CD4-positive, alpha-beta T cell treated with Interleukin-10 for 1 hour (primary cell): ENCODE measurements around the gene JUNB.
"Not testable (repeated sequence)": the region's sequence is repeated elsewhere in the genome, so short reads cannot be mapped to it uniquely, and the experiment has no call there.

ENCODE experiments used
- DNase-seq: peaks from one replicate; pipeline ENCODE4 v3.0.0-alpha.2; 2020

Gene JUNB

DNA sequence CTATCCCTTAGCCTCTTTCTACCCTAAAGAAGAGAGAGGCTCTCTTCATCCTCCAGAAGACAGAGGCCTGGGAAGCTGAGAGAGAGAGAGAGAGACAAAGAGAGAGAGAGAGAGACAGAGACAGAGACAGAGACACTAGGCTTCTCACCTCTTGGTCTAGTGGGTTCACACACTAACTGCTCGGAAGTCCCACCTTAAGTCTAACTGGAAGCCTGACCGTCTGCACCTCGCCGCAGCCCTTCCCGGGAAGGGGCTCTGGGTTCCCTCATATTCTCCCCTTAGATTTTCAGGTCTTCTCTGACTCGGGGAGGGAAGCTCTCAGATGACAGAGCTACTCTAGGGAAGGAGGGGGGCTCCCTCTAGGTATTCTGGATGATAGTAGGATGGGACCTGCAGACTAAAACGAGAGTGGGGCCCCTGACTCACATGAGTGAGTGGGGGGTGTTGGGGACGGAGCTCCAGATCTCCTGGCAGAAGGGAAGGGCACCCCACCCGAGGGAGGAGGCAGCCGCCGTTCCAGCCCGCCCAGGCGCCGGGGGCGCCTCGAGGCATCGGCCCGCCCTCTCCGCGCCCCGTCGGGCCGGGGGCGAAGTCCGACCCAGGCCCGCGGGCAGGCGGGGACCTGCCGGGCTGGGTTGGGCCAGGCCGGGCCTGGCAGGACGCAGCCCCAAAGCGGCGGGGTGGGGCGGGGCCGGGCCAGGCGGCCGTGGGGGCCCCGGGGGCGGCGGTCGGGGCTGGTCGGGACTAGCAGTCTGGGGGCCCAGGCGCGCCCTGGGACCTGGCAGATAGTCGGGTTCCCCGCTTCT, 2.0 kb upstream of the JUNB start:
- DNase-seq: peak; percentile 65

DNA sequence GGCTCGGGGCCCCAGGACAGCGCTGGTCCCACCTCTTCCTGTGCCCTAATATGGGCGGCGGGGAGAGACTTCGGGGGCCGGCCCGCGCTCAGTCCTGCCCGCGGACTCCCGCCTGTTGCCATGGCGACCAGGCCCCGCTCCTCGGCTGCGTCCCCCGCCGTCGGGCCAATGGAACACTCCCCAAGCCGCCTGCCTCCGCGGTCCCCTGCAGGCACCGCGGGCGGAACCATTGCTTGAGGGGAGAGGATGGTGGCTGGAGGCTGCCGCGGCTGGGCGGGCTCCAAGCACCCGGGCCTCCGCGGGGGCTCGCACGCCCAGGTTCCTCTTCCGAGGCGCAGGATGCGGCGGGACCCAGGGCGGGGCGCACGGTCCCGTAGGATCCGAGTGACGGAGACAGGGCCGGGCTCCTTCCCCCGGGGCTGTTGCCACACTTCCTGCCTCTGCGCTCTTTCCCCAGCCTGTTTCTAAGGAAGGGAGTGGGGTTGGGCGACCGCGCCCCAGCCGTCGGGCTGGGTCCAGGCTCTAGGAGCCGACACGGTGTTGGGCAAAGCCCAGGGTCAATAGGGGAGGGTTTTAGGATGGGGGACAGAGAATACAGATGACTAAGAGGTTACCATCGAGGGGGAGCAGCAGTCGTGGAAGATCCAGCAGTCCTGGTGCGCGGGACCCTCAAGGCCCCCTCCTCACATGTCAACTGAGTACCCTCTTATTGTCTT, 1.2 kb upstream of the JUNB start:
- DNase-seq: peak; percentile 98

DNA sequence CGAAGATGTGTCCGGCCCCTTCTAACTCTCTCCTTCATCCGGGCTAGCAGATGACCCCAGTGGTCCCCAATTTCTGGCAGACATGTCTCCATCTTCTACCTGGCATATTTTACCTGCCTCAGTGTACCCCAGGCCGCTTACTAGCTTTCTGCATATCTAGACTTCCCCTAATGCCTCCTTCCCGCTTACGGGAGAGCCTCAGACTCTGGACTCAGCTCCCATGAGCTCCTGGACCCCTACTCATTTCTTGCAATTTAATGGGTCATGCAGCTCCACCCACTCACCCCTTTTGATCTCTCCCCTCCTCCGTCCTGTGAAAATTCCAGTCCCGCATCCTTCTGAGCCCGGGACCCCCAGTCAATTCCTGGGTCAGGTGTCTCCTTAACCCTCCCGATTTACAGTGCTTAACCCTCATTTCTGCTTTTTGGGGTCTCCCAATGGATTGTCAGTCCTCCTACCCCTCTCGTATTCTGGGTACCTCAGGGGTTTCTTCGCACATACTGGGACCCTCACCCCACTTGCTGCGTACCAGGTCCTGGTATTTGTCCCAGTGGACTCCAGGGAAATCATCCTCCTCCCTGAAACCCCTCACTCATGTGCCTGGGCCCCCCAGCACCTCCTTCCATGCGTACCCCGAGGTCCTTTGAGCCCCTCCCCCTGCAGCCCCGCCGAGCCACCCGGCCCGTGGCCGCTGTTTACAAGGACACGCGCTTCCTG, 500 bp upstream of the JUNB start:
- no peak for DNase-seq

- peak; percentile 73 for DNase-seq
These were observed 966 bp downstream of the JUNB start for GRCh38 chr19:12792051-12792852.

DNA sequence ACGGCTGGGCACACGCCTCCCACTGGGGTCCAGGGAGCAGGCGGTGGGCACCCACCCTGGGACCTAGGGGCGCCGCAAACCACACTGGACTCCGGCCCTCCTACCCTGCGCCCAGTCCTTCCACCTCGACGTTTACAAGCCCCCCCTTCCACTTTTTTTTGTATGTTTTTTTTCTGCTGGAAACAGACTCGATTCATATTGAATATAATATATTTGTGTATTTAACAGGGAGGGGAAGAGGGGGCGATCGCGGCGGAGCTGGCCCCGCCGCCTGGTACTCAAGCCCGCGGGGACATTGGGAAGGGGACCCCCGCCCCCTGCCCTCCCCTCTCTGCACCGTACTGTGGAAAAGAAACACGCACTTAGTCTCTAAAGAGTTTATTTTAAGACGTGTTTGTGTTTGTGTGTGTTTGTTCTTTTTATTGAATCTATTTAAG, 1.6 kb downstream of the JUNB start:
- DNase-seq: no peak

DNA sequence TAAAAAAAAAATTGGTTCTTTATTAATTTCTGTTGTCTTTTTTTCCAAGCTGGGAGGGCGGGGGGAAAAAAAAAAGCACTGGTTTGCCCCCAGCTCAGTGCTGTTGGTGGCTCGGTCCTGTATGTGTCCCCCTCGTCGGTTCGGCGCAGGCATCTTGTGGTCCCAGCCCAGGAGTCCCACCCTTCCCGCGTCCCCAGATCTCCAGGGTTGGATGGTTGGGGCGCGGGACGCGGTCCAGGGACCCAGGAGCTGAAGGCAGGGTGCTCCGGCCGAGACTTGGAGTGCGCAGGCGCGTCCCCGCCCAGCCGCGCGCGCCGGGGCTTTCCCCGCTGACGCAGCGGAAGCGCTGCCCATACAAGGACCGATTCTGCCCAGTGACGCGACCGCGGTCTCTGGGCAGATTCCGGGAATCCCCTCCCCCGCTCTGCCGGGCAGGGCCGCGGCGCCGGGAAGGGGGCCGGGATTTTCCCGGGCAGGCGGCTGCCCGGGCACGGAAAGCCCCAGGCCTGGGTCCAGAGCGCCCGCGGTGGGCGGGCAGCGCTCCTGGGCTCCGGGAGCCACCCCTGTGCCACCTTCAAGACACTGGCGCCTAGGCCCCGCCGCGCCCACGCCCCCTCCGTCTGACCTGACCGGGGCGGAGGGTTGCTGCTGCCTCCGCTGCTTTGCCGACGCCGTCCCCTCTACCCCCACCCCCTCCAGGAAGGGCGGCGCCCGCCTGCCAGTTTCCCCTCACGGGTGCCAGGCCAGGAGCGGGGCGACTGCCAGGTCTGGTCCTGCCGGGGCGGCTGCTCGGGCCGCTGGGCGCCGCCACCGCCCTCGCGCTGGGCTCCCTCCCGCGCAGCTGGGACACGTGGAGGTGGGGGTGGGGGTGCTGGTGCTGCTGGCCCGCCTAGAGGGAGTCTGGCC, 2.3 kb downstream of the JUNB start:
- peak; percentile 97 for DNase-seq

GRCh38 chr19:12794196-12794941, 3.1 kb downstream of the JUNB start:
- peak; percentile 66 for DNase-seq

GRCh38 chr19:12794971-12795381, 3.7 kb downstream of the JUNB start:
- DNase-seq: peak; percentile 55

- peak; percentile 85 for DNase-seq
These were observed 5.1 kb downstream of the JUNB start for GRCh38 chr19:12796146-12797071.

GRCh38 chr19:12797141-12797587, 5.9 kb downstream of the JUNB start:
- no peak for DNase-seq

GRCh38 chr19:12797607-12798006, 6.3 kb downstream of the JUNB start:
- not testable (repeated sequence) for DNase-seq

GRCh38 chr19:12799742-12800465, 8.6 kb downstream of the JUNB start:
- DNase-seq: no peak

DNA sequence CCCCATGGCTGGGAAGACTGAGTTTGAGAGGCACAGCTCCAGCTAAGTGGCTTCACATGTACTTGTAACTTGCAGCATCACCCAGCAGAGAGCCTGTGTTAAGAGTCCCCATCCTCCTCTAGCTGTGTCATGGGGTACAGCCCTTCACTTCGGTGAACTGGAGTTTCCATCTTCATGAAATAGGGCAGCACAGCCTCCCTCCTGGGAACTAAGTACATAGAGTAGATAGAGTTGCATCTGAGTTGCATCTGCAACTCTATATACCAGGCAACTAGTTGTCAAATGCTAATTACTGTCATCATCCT, 9.1 kb downstream of the JUNB start:
- no peak for DNase-seq

DNA sequence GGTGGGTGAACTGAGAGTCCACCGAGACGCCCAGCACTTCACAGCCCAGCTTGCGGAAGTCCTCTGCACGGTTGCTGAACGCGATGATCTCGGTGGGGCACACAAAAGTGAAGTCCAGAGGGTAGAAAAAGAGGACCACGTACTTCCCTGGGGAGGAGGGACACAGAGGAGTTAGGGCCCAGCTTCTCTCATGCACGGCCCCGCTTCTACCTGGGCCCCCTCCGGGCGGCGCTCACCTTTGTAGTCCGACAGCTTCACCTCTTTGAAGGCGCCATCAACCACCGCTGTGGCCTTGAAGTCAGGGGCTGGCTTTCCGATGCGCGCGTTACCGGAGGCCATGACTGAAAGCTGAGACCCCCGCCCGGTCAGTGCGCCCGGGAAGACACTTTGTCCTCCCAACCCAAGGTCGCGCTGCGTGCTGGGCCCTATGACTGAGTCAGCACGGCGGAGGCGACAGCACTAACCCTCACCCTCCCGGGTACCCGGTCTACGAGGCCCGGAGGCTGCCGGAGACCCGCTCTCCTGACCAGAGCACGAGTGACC, 9.7 kb downstream of the JUNB start:
- DNase-seq: no peak

- peak; percentile 82 for DNase-seq
These were observed 10.4 kb downstream of the JUNB start, which contains the start of the genes PRDX2 and THSD8 for GRCh38 chr19:12801466-12802266. TSS of gene PRDX2 (minus strand) at chr19:12801800. CDS start at chr19:12801261, 539 bp downstream. TSS of gene THSD8 (plus strand) at chr19:12802069. CDS start at chr19:12802072, 3 bp downstream.

GRCh38 chr19:12802267-12803106, 11.2 kb downstream of the JUNB start:
- DNase-seq: no peak

- no peak for DNase-seq
These were observed 12.8 kb downstream of the JUNB start for GRCh38 chr19:12804051-12804450.
